Measurements from ENCODE around the gene CRKL.
"Not testable (repeated sequence)": the region's sequence is repeated elsewhere in the genome, so short reads cannot be mapped to it uniquely, and the experiment has no call there.

Gene CRKL

GRCh38 chr22:20901093-20902033 is 15.8 kb upstream of the CRKL start:
- not testable (repeated sequence) for DNase-seq (ENCODE audit: low read depth)

GRCh38 chr22:20903093-20903492 is 14.1 kb upstream of the CRKL start:
- no peak for DNase-seq (ENCODE audit: low read depth)

GRCh38 chr22:20904008-20904979 is 12.9 kb upstream of the CRKL start:
- DNase-seq (ENCODE audit: low read depth) = no peak

GRCh38 chr22:20904980-20905355 is 12.2 kb upstream of the CRKL start:
- no peak for DNase-seq (ENCODE audit: low read depth)

- no peak for DNase-seq (ENCODE audit: low read depth)
Measured at GRCh38 chr22:20905415-20906386, 11.5 kb upstream of the CRKL start.

GRCh38 chr22:20906387-20906767 is 10.8 kb upstream of the CRKL start:
- DNase-seq (ENCODE audit: low read depth) = no peak

- not testable (repeated sequence) for DNase-seq (ENCODE audit: low read depth)
Measured at GRCh38 chr22:20908717-20909116, 8.5 kb upstream of the CRKL start.

GRCh38 chr22:20909543-20910303 is 7.5 kb upstream of the CRKL start:
- DNase-seq (ENCODE audit: low read depth) = no peak

- DNase-seq (ENCODE audit: low read depth) = no peak
Measured at GRCh38 chr22:20912494-20912893, 4.7 kb upstream of the CRKL start.

GRCh38 chr22:20918663-20919218 is 1.5 kb downstream of the CRKL start:
- DNase-seq (ENCODE audit: low read depth) = no peak

GRCh38 chr22:20919718-20920117 is 2.5 kb downstream of the CRKL start:
- no peak for DNase-seq (ENCODE audit: low read depth)

- DNase-seq (ENCODE audit: low read depth) = no peak
Measured at GRCh38 chr22:20920881-20921203, 3.6 kb downstream of the CRKL start.

GRCh38 chr22:20922141-20922751 is 5.0 kb downstream of the CRKL start:
- no peak for DNase-seq (ENCODE audit: low read depth)

GRCh38 chr22:20926243-20926642 is 9.0 kb downstream of the CRKL start:
- no peak for DNase-seq (ENCODE audit: low read depth)

- DNase-seq (ENCODE audit: low read depth) = no peak
Measured at GRCh38 chr22:20927940-20928572, 10.8 kb downstream of the CRKL start.

GRCh38 chr22:20928573-20928967 is 11.4 kb downstream of the CRKL start:
- DNase-seq (ENCODE audit: low read depth) = no peak

- no peak for DNase-seq (ENCODE audit: low read depth)
Measured at GRCh38 chr22:20930004-20930403, 12.8 kb downstream of the CRKL start.

- not testable (repeated sequence) for DNase-seq (ENCODE audit: low read depth)
Measured at GRCh38 chr22:20930435-20930834, 13.2 kb downstream of the CRKL start.

- no peak for DNase-seq (ENCODE audit: low read depth)
Measured at GRCh38 chr22:20931126-20931654, 14.0 kb downstream of the CRKL start.
